ENCODE measurements around the gene RIMBP2.

The RIMBP2 gene

GRCh38 chr12:130566446-130567155 is 149.5 kb downstream of the RIMBP2 start:
- Histone ChIP-seq H3K4me1 (ENCODE audit: control insufficient read depth, insufficient read depth, low read length) (no peaks in the 10 kb centered on the region), H3K9me3 (ENCODE audit: control insufficient read depth, insufficient read depth, low read length) (peaks cover 3% of the 10 kb centered on the region), H3K27me3 (ENCODE audit: control insufficient read depth, insufficient read depth, low read length) (no peaks in the 10 kb centered on the region), H3K9ac (ENCODE audit: low read depth, low read length) (no peak overlapping the region), H3K4me3 (ENCODE audit: low read depth, low read length) (no peak overlapping the region), H3K36me3 (ENCODE audit: control insufficient read depth, insufficient read depth, low read length) (no peaks in the 10 kb centered on the region)

- no peak overlapping the region for H3K9ac ChIP-seq (ENCODE audit: low read depth, low read length)
- no peaks in the 10 kb centered on the region for H3K36me3 ChIP-seq (ENCODE audit: control insufficient read depth, insufficient read depth, low read length)
- no peaks in the 10 kb centered on the region for H3K27me3 ChIP-seq (ENCODE audit: control insufficient read depth, insufficient read depth, low read length)
- H3K4me3 ChIP-seq (ENCODE audit: low read depth, low read length): no peak overlapping the region
- H3K4me1 ChIP-seq (ENCODE audit: control insufficient read depth, insufficient read depth, low read length): no peaks in the 10 kb centered on the region
- peaks cover 3% of the 10 kb centered on the region for H3K9me3 ChIP-seq (ENCODE audit: control insufficient read depth, insufficient read depth, low read length)
Measured at GRCh38 chr12:130565189-130565588, 150.9 kb downstream of the RIMBP2 start.

DNA sequence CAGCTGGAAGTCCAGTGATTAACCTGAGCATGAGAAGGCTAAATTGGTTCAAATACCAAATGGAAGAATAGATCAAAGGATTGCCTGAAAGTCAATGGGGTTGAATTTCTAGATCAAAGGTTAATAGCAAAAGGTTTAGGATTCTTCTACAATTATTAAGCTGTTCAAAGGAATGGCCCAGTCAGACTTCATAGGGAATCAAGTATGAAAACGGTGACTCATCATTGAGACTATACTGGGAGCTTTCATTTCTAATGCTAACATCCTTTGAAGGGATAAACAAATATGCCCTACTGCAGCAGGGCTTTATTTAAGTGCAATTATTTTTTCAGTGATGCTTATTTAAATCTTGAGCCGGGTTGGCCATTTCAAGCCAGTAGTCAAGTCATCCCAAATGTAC is 152.8 kb downstream of the RIMBP2 start:
- H3K36me3 ChIP-seq (ENCODE audit: control insufficient read depth, insufficient read depth, low read length): no peaks in the 10 kb centered on the region

DNA sequence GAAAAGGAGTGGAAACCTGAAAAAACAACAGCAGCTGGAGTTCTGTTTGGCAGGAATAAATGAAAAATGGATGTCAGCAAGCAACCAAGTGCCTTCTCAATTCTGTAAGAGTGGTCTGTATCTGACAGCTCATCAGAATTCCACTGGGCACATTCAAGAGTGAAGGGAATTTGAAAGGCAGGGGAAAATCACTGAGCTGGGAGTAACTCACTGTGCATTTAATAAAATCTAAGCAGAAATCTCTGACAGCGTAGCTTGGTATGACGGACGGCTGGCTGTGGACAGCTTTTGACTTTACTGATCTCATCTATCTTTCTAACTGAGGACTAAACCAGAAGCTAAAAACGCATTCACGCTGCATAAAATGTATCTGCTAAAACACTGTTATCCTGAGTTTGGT is 153.4 kb downstream of the RIMBP2 start:
- Histone ChIP-seq H3K36me3 (ENCODE audit: control insufficient read depth, insufficient read depth, low read length) (no peaks in the 10 kb centered on the region), H3K4me3 (ENCODE audit: low read depth, low read length) (no peak overlapping the region), H3K4me1 (ENCODE audit: control insufficient read depth, insufficient read depth, low read length) (no peaks in the 10 kb centered on the region), H3K9me3 (ENCODE audit: control insufficient read depth, insufficient read depth, low read length) (peaks cover 3% of the 10 kb centered on the region), H3K9ac (ENCODE audit: low read depth, low read length) (no peak overlapping the region), H3K27me3 (ENCODE audit: control insufficient read depth, insufficient read depth, low read length) (no peaks in the 10 kb centered on the region)

More for the DNA sequence above, 152.8 kb downstream of the RIMBP2 start:
- Histone ChIP-seq H3K9ac (ENCODE audit: low read depth, low read length) (no peak overlapping the region), H3K9me3 (ENCODE audit: control insufficient read depth, insufficient read depth, low read length) (peaks cover 3% of the 10 kb centered on the region), H3K4me3 (ENCODE audit: low read depth, low read length) (no peak overlapping the region), H3K27me3 (ENCODE audit: control insufficient read depth, insufficient read depth, low read length) (no peaks in the 10 kb centered on the region), H3K4me1 (ENCODE audit: control insufficient read depth, insufficient read depth, low read length) (no peaks in the 10 kb centered on the region)

DNA sequence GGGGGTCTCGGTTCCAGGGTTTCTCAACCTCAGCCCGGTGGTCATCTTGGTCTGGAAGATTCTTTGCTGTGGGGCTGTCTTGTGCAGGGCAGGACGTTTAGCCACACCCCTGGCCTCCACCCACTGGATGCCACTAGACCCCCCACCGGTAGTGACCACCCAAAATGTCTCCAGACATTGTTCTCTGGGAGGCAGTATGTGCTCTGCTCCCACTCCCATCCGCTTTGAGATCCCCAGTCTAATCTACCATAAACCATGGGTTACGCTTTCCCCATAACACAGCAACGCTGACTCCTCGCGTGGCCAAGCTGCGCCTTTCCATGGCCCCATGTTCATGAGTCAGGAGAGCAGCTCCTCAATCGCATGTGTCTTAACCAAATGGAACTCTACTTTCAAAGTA is 155.8 kb downstream of the RIMBP2 start:
- Histone ChIP-seq H3K4me1 (ENCODE audit: control insufficient read depth, insufficient read depth, low read length) (no peaks in the 10 kb centered on the region), H3K36me3 (ENCODE audit: control insufficient read depth, insufficient read depth, low read length) (no peaks in the 10 kb centered on the region), H3K4me3 (ENCODE audit: low read depth, low read length) (no peak overlapping the region), H3K9me3 (ENCODE audit: control insufficient read depth, insufficient read depth, low read length) (no peaks in the 10 kb centered on the region), H3K27me3 (ENCODE audit: control insufficient read depth, insufficient read depth, low read length) (no peaks in the 10 kb centered on the region), H3K9ac (ENCODE audit: low read depth, low read length) (no peak overlapping the region)

- H3K36me3 ChIP-seq (ENCODE audit: control insufficient read depth, insufficient read depth, low read length): no peaks in the 10 kb centered on the region
- H3K9ac ChIP-seq (ENCODE audit: low read depth, low read length): no peak overlapping the region
- no peaks in the 10 kb centered on the region for H3K9me3 ChIP-seq (ENCODE audit: control insufficient read depth, insufficient read depth, low read length)
- no peak overlapping the region for H3K4me3 ChIP-seq (ENCODE audit: low read depth, low read length)
- H3K27me3 ChIP-seq (ENCODE audit: control insufficient read depth, insufficient read depth, low read length): no peaks in the 10 kb centered on the region
- H3K4me1 ChIP-seq (ENCODE audit: control insufficient read depth, insufficient read depth, low read length): no peaks in the 10 kb centered on the region
Measured at GRCh38 chr12:130559806-130560205, 156.3 kb downstream of the RIMBP2 start.

DNA sequence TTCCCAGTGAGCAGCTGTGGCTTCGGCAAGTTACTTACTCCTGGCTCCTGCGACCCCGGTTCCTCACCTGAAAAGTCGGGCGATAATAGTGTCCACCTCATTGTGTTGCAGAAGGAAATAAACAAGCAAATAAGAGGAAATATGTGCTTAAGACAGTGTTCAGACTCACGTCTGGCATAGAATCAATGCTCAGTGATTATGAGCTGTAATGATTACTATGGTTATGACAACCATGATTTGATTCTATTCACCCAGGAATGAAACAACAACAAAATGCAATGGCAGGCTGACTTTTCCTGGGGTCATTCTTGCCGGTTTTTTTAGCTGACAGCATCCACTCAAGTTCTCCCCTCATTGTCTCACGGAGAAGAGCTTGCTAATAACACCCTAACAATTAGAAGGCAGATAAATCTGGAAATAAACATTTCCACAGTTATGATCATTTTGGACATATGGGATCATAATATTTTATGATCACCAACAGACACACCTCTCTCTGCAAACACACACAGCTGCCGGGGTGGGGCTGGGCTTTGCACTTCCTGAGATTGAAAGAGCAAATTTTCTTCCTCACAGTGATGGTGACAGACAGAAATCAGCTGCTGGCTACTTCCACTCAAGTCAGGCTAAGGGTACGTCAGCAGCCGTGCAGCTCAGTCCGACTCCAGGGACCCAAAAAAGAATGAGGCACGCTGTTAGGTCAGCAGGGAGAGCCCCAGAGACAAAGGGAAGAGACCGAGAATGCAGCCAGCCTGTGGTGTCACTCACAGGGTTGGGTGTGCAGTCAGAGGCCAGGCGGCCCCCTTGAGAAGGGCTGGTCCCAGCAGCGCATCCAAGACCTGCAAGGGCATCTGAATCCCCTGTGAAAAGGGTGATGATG is 158.0 kb downstream of the RIMBP2 start:
- Histone ChIP-seq H3K4me1 (ENCODE audit: control insufficient read depth, insufficient read depth, low read length) (no peaks in the 10 kb centered on the region), H3K36me3 (ENCODE audit: control insufficient read depth, insufficient read depth, low read length) (no peaks in the 10 kb centered on the region), H3K4me3 (ENCODE audit: low read depth, low read length) (no peak overlapping the region), H3K9me3 (ENCODE audit: control insufficient read depth, insufficient read depth, low read length) (no peaks in the 10 kb centered on the region), H3K9ac (ENCODE audit: low read depth, low read length) (no peak overlapping the region), H3K27me3 (ENCODE audit: control insufficient read depth, insufficient read depth, low read length) (no peaks in the 10 kb centered on the region)

DNA sequence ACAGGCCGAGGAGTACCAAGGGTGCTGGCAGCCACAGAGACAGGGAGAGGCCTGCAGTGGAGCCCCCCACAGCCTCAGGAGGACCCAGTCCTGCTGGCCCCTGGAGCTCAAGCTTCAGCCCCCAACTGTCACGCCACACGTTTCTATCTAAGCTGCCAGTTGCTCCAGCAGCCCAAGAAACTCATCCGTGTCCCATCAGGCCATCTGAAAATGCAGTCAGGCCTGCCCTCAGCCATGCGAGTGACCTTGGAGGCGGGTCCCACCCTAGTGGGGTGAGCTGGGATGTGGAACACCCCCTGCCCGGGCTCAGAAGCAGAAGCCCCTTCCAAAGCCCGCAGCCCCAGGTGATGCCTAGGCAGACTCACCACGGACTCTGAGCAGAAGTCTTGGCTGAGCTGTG is 158.9 kb downstream of the RIMBP2 start:
- no peak overlapping the region for H3K9ac ChIP-seq (ENCODE audit: low read depth, low read length)
- H3K4me3 ChIP-seq (ENCODE audit: low read depth, low read length): no peak overlapping the region
- no peaks in the 10 kb centered on the region for H3K36me3 ChIP-seq (ENCODE audit: control insufficient read depth, insufficient read depth, low read length)
- no peaks in the 10 kb centered on the region for H3K27me3 ChIP-seq (ENCODE audit: control insufficient read depth, insufficient read depth, low read length)
- H3K4me1 ChIP-seq (ENCODE audit: control insufficient read depth, insufficient read depth, low read length): no peaks in the 10 kb centered on the region
- H3K9me3 ChIP-seq (ENCODE audit: control insufficient read depth, insufficient read depth, low read length): no peaks in the 10 kb centered on the region

DNA sequence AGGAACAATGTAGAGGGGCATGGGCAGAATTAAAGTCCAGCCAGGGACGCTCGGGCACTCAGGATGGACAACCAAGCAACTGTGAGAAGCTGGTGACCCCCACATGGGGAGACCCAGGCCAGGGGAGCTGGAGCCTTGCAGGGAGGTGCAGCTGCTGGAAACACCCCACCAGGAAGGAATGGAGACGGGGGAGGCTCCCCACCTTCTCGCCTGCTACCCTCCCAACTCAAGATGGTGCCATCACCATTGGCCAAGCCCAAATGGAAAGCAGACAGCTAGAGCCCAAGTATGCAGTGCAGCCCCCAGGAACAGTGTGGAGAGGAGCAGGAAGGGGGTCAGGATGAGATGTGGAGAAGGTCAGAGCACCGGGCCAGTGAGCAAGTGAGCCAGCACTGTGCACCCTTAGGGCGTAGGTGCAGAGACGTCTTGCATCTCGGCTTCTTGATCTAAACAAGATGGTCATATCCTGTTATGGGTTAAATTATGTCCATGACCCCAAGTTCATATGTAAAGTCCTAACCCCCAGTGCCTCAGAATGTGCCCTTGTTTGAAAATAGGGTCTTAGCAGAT is 159.5 kb downstream of the RIMBP2 start:
- H3K9ac ChIP-seq (ENCODE audit: low read depth, low read length): no peak overlapping the region
- H3K27me3 ChIP-seq (ENCODE audit: control insufficient read depth, insufficient read depth, low read length): no peaks in the 10 kb centered on the region

DNA sequence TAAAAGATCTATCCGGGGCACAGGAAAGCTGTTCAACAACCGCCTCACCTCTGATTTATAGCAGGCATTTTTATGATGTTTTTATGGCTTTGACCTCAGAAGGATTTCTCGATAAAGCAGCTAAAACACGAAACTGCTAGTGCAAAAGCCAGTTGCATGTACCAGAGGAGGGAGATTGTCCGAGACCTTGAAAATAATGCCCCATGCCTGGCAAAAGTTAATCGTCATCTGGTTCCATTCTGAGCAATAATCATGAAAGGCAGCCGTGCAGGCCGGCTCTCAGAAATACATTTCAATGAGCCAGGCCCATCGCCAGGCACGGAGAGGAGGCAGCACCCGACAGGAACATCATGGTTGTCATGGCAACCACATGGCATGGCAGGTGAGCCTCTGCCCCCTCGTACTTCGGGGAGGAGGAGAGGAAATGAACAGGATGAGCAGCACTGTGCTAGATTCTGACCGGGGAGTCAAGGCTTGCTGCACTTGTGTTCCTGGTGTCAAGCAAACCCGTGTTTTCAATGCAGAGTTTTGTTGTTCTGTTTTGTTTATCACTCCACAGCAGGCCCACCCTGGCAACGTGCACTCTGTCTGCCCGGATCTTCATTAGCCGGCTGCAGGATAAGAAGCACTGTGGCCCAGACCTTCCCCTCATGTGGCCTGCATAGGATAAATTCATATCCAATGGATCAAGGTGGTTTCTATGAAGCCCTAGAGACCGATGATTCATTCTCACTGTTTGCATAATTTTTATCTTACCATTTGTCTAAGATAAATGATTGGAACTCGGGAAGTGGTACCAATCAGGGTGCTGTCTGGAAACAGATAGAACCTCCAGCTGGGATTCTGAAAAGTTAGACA is 160.2 kb downstream of the RIMBP2 start:
- Histone ChIP-seq H3K4me1 (ENCODE audit: control insufficient read depth, insufficient read depth, low read length) (no peaks in the 10 kb centered on the region), H3K9me3 (ENCODE audit: control insufficient read depth, insufficient read depth, low read length) (no peaks in the 10 kb centered on the region), H3K9ac (ENCODE audit: low read depth, low read length) (no peak overlapping the region), H3K27me3 (ENCODE audit: control insufficient read depth, insufficient read depth, low read length) (no peaks in the 10 kb centered on the region), H3K4me3 (ENCODE audit: low read depth, low read length) (no peak overlapping the region), H3K36me3 (ENCODE audit: control insufficient read depth, insufficient read depth, low read length) (no peaks in the 10 kb centered on the region)

More for the DNA sequence above, 159.5 kb downstream of the RIMBP2 start:
- no peaks in the 10 kb centered on the region for H3K9me3 ChIP-seq (ENCODE audit: control insufficient read depth, insufficient read depth, low read length)
- no peaks in the 10 kb centered on the region for H3K4me1 ChIP-seq (ENCODE audit: control insufficient read depth, insufficient read depth, low read length)
- no peak overlapping the region for H3K4me3 ChIP-seq (ENCODE audit: low read depth, low read length)
- no peaks in the 10 kb centered on the region for H3K36me3 ChIP-seq (ENCODE audit: control insufficient read depth, insufficient read depth, low read length)

DNA sequence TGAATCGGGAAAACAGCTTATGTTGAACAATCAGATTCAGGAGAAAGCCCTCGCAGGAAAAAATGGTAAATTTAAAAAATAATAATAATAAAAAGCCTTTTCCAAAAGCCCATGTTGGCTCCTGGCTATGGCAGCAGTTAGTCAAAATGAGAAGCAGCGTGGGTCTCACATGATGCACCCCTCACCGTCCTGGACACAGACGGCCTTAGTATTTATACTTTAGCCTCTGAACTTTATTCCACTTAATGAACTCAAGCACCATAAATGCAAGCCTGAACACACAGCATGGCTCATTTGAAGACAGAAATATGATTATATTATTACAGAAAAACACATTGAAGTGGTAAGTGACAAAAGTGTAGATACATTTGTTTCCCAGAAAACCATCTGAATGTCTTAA is 160.9 kb downstream of the RIMBP2 start:
- no peaks in the 10 kb centered on the region for H3K27me3 ChIP-seq (ENCODE audit: control insufficient read depth, insufficient read depth, low read length)
- no peaks in the 10 kb centered on the region for H3K4me1 ChIP-seq (ENCODE audit: control insufficient read depth, insufficient read depth, low read length)
- H3K9me3 ChIP-seq (ENCODE audit: control insufficient read depth, insufficient read depth, low read length): no peaks in the 10 kb centered on the region
- no peak overlapping the region for H3K9ac ChIP-seq (ENCODE audit: low read depth, low read length)
- H3K36me3 ChIP-seq (ENCODE audit: control insufficient read depth, insufficient read depth, low read length): no peaks in the 10 kb centered on the region
- H3K4me3 ChIP-seq (ENCODE audit: low read depth, low read length): no peak overlapping the region
